H9 (cell line): ENCODE measurements around the gene ARHGDIA. TPM values are rescaled to one million over a fixed set of nuclear protein-coding genes. Genes with fewer than 3 reads are reported as not detected.
A peak's percentile ranks its signal among the peaks of the same experiment; 100 is the strongest.

Experiments
- DNase-seq: peaks from one replicate; pipeline ENCODE4 v3.0.0-alpha.2; 2017
- H2AFZ ChIP-seq: one replicate; pipeline ENCODE4 v1.6.1; 2013; ENCODE audit warnings: mild to moderate bottlenecking, low read length, control low read depth, moderate library complexity
- H2AK5ac ChIP-seq: 2 replicates; pipeline ENCODE4 v1.6.1; 2013; ENCODE audit warnings: low read length, control low read depth, mixed read lengths; ENCODE audit not compliant: insufficient read length
- H2BK120ac ChIP-seq: one replicate; pipeline ENCODE4 v1.6.1; 2013; ENCODE audit warnings: low read depth, mild to moderate bottlenecking, low read length, control low read depth, inconsistent platforms; ENCODE audit not compliant: poor library complexity, severe bottlenecking
- H2BK12ac ChIP-seq: 2 replicates; pipeline ENCODE4 v1.6.1; 2013; ENCODE audit warnings: low read length, control low read depth, mixed read lengths, low read depth; ENCODE audit not compliant: insufficient read length
- H2BK15ac ChIP-seq: 2 replicates; pipeline ENCODE4 v1.6.1; 2013; ENCODE audit warnings: low read depth, low read length, control low read depth
- H2BK20ac ChIP-seq: one replicate; pipeline ENCODE4 v1.6.1; 2013; ENCODE audit warnings: low read depth, mild to moderate bottlenecking, low read length, control low read depth, inconsistent platforms; ENCODE audit not compliant: poor library complexity, severe bottlenecking
- H2BK5ac ChIP-seq: 2 replicates; pipeline ENCODE4 v1.6.1; 2013; ENCODE audit warnings: low read length, control low read depth, mixed read lengths; ENCODE audit not compliant: insufficient read length
- H3K14ac ChIP-seq: 2 replicates; pipeline ENCODE4 v1.6.1; 2013; ENCODE audit warnings: low read length, control low read depth; ENCODE audit not compliant: insufficient read depth
- H3K18ac ChIP-seq: 2 replicates; pipeline ENCODE4 v1.6.1; 2013; ENCODE audit warnings: low read depth, mild to moderate bottlenecking, mixed read lengths, low read length, control low read depth; ENCODE audit not compliant: insufficient read length
- H3K23ac ChIP-seq: 2 replicates; pipeline ENCODE4 v1.6.1; 2013; ENCODE audit warnings: low read length, control low read depth, mixed read lengths, low read depth; ENCODE audit not compliant: insufficient read length
- H3K23me2 ChIP-seq: 2 replicates; pipeline ENCODE4 v1.6.1; 2013; ENCODE audit warnings: low read depth, mild to moderate bottlenecking, mixed read lengths, low read length, control low read depth; ENCODE audit not compliant: insufficient read length, poor library complexity, severe bottlenecking
- H3K27ac ChIP-seq: 2 replicates; pipeline ENCODE4 v1.5.1; 2013; ENCODE audit warnings: low read length, control low read depth, mixed read lengths, low read depth; ENCODE audit not compliant: insufficient read length
- H3K27me3 ChIP-seq: 2 replicates; pipeline ENCODE4 v1.6.1; 2013; ENCODE audit warnings: low read length, control low read depth, inconsistent platforms; ENCODE audit not compliant: insufficient read depth
- H3K4ac ChIP-seq: 2 replicates; pipeline ENCODE4 v1.6.1; 2013; ENCODE audit warnings: low read depth, mild to moderate bottlenecking, control low read depth, inconsistent platforms, low read length, moderate library complexity
- H3K4me1 ChIP-seq: 2 replicates; pipeline ENCODE4 v1.6.1; 2013; ENCODE audit warnings: low read length, control low read depth, inconsistent platforms; ENCODE audit not compliant: insufficient read depth
- H3K4me2 ChIP-seq: 2 replicates; pipeline ENCODE4 v1.6.1; 2013; ENCODE audit warnings: low read length, control low read depth, mixed read lengths; ENCODE audit not compliant: insufficient read length, insufficient read depth
- H3K56ac ChIP-seq: 2 replicates; pipeline ENCODE4 v1.6.1; 2013; ENCODE audit warnings: low read depth, mild to moderate bottlenecking, mixed read lengths, low read length, control low read depth; ENCODE audit not compliant: insufficient read length
- H3K79me1 ChIP-seq: 2 replicates; pipeline ENCODE4 v1.6.1; 2013; ENCODE audit warnings: low read depth, mild to moderate bottlenecking, moderate library complexity, low read length, control low read depth, inconsistent platforms; ENCODE audit not compliant: insufficient read depth, poor library complexity, severe bottlenecking
- H3K79me2 ChIP-seq: 2 replicates; pipeline ENCODE4 v1.6.1; 2013; ENCODE audit warnings: low read length, control low read depth, inconsistent platforms; ENCODE audit not compliant: insufficient read depth
- H3K9ac ChIP-seq: 2 replicates; pipeline ENCODE4 v1.6.1; 2013; ENCODE audit warnings: low read length, control low read depth, mixed read lengths; ENCODE audit not compliant: insufficient read length; ENCODE audit errors: extremely low read depth
- H3K9me3 ChIP-seq: one replicate; pipeline ENCODE4 v1.6.1; 2013; ENCODE audit warnings: low read depth, low read length, inconsistent platforms; ENCODE audit not compliant: control insufficient read depth
- H3T11ph ChIP-seq: one replicate; pipeline ENCODE4 v1.6.1; 2013; ENCODE audit warnings: mild to moderate bottlenecking, low read length, control low read depth, inconsistent platforms
- H4K20me1 ChIP-seq: one replicate; pipeline ENCODE4 v1.6.1; 2013; ENCODE audit not compliant: control insufficient read depth, insufficient read length, insufficient read depth
- H4K5ac ChIP-seq: 2 replicates; pipeline ENCODE4 v1.6.1; 2013; ENCODE audit warnings: low read depth, mild to moderate bottlenecking, mixed read lengths, low read length, control low read depth; ENCODE audit not compliant: insufficient read length
- H4K8ac ChIP-seq: replicated peaks from 2 replicates; pipeline ENCODE4 v1.6.1; 2013; ENCODE audit warnings: low read length, control low read depth, mixed read lengths, low read depth; ENCODE audit not compliant: insufficient read length
- H4K91ac ChIP-seq: 2 replicates; pipeline ENCODE4 v1.6.1; 2013; ENCODE audit warnings: low read depth, mild to moderate bottlenecking, moderate library complexity, mixed read lengths, low read length, control low read depth; ENCODE audit not compliant: insufficient read length
- H3K27ac Mint-ChIP-seq, 3 experiments: 2 replicates in 2 of 3; 3 replicates in 1 of 3; pipeline ENCODE4 v1.8.0; 2020 to 2021; ENCODE audit warnings: mixed read lengths in 3 of 3, mild to moderate bottlenecking in 1 of 3, moderate library complexity in 1 of 3
- H3K27me3 Mint-ChIP-seq: 2 replicates; pipeline ENCODE4 v1.8.0; 2021; ENCODE audit warnings: low read depth, mild to moderate bottlenecking, moderate library complexity, mixed read lengths
- H3K36me3 Mint-ChIP-seq, 3 experiments: 2 replicates in 2 of 3; 3 replicates in 1 of 3; pipeline ENCODE4 v1.8.0; 2020 to 2021; ENCODE audit warnings: low read depth in 3 of 3, mixed read lengths in 3 of 3; ENCODE audit not compliant: insufficient read depth in 1 of 3
- H3K4me1 Mint-ChIP-seq, 2 experiments: 2 replicates each; pipeline ENCODE4 v1.8.0; 2020; ENCODE audit warnings: mixed read lengths in 2 of 2
- H3K4me3 Mint-ChIP-seq, 2 experiments: 2 replicates in 1 of 2; 3 replicates in 1 of 2; pipeline ENCODE4 v1.8.0; 2020 to 2021; ENCODE audit warnings: mild to moderate bottlenecking in 2 of 2, mixed read lengths in 2 of 2, moderate library complexity in 1 of 2
- H3K9me3 Mint-ChIP-seq, 2 experiments: 2 replicates in 1 of 2; 3 replicates in 1 of 2; pipeline ENCODE4 v1.8.0; 2020; ENCODE audit warnings: mild to moderate bottlenecking in 2 of 2, mixed read lengths in 2 of 2, moderate library complexity in 1 of 2
- CTCF ChIP-seq: fragments of 200-600 bp; sonication (generic); conservative IDR thresholded peaks from 3 replicates; pipeline ENCODE4 v1.8.0; 2021; ENCODE audit warnings: antibody characterized with exemption, mild to moderate bottlenecking
- WGBS: extraction: QIAGEN DNeasy Blood & Tissue Kit; methylation state at CpG from one replicate; pipeline ENCODE4 v1.1.7; 2013; ENCODE audit warnings: missing lambda C conversion rate, low lambda C conversion rate, mixed read lengths; ENCODE audit not compliant: insufficient read length; ENCODE audit errors: extremely low coverage; 5-methylcytosine and 5-hydroxymethylcytosine counted together
- total RNA-seq: library from RNA; stranded (reverse); gene quantifications from 2 replicates; pipeline ENCODE4 v1.2.1, GENCODE V29; 2021

The ARHGDIA gene
- total RNA-seq, 1 experiment from 2014 or later: 247 TPM

DNA sequence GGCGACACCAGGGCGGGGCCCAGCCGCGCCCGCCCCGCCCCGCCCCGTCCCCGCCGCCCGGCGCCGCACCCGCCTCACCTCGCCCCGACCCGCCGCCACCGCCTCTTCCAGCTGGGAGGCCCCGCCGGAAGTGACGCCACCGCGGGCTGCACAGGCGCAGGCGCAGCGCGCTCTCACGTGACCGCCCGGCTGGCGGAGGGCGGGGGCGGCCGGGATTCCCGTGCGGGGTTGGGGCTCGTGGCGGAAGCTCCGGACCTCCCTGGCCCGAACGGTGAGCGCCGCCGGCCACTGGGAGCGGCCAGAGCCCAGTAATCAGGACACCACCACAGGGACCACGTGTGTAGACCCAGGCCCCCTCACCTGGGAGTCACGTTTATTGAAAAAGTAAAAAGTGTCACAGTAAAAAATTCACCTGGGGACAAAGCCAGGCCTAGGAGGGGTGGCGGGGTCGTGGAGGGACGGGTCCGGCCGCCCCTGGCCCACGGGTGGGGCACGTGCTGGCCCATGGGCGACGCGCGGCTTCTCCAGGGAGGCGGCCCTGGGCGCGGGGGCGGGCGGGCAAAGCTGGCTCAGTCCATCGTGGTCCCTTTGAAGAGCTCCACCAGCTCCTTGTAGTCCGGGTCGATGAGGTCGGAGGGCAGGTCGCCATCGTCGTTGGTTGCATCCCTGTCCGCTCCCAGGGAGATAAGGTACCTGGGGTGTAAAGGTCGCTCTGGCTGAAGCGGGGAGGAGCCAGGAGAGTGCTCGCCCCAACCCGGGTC is 37.8 kb downstream of the ARHGDIA start, which contains the start of gene MCRIP1:
Gene MCRIP1 (minus strand): TSS at position 132 of the 761 bp plus-strand sequence. CDS start 8,785 bp downstream, outside the sequence.
- peak within 1 kb of the TSS; percentile 1 for H3K56ac ChIP-seq

More for the DNA sequence above, 37.8 kb downstream of the ARHGDIA start, which contains the start of gene MCRIP1:
- Histone ChIP-seq H3K9me3 (no peaks in the 10 kb centered on the region), H3K9ac (peak within 1 kb of the TSS; percentile 98), H3K27ac (no peak within 1 kb of the TSS), H4K20me1 (no peaks in the 10 kb centered on the region), H2BK5ac (no peak within 1 kb of the TSS), H3K23ac (no peak within 1 kb of the TSS), H3T11ph (no peak within 1 kb of the TSS), H3K79me1 (peaks cover 7% of the 10 kb centered on the region), H2BK20ac (no peak within 1 kb of the TSS), H4K8ac (peak within 1 kb of the TSS; percentile 56), H2AFZ (no peak within 1 kb of the TSS), H3K23me2 (peaks cover 17% of the 10 kb centered on the region), H3K27me3 (no peaks in the 10 kb centered on the region), H3K14ac (peak within 1 kb of the TSS; percentile 95), H3K4me1 (peaks cover 3% of the 10 kb centered on the region; the same call in 1 of the 2 replicates), H4K5ac (no peak within 1 kb of the TSS), H3K18ac (peak within 1 kb of the TSS; percentile 96), H3K79me2 (peaks cover 8% of the 10 kb centered on the region; the same call in 1 of the 2 replicates), H4K91ac (no peak within 1 kb of the TSS), H2BK120ac (no peak within 1 kb of the TSS), H3K4me2 (peak within 1 kb of the TSS; percentile 75), H2BK12ac (no peak within 1 kb of the TSS), H3K4ac (peak within 1 kb of the TSS; percentile 2; the same call in 1 of the 2 replicates), H2AK5ac (no peak within 1 kb of the TSS), H2BK15ac (no peak within 1 kb of the TSS)
- Mint-ChIP-seq H3K27me3 (no peaks in the 10 kb centered on the region; the same call in 1 of the 2 replicates), H3K9me3 (no peaks in the 10 kb centered on the region), H3K36me3 (peaks cover 0 to 6% (median 0%) of the 10 kb centered on the region in 3 experiments; a peak in 4 of 7 replicates), H3K4me3 (peak within 1 kb of the TSS; percentile 87 to 94), H3K27ac (peak within 1 kb of the TSS; percentile 83 to 96 (median 84); a peak in 4 of 7 replicates), H3K4me1 (peaks cover 12 to 16% of the 10 kb centered on the region in 2 experiments)
- TF ChIP-seq CTCF: no peak
- no CpG with 5 or more reads among the region's 76 CpGs for WGBS
- DNase-seq: peak; percentile 98
